Lower lobe of right lung (tissue), 2 donors: ENCODE data around the gene CACTIN. TPM values are rescaled to one million over a fixed set of nuclear protein-coding genes. Genes with fewer than 3 reads are reported as not detected.

Experiments used
- ATAC-seq, 2 donors: fragments of 200-7000 bp; cut with Tn5 transposase; one replicate each; pipeline ENCODE4 v1.9.1; 2020 to 2022; ENCODE audit warnings: mild to moderate bottlenecking in 2 of 2, moderate library complexity in 2 of 2
- DNase-seq: peaks from one replicate; pipeline ENCODE4 v3.0.0-alpha.2; 2020
- H3K27ac ChIP-seq: fragments of 200-600 bp; one replicate; pipeline ENCODE4 v1.8.0; 2022
- H3K27me3 ChIP-seq: fragments of 200-600 bp; one replicate; pipeline ENCODE4 v1.8.0; 2022; ENCODE audit warnings: low read depth
- H3K36me3 ChIP-seq: fragments of 200-600 bp; one replicate; pipeline ENCODE4 v1.8.0; 2022; ENCODE audit warnings: mild to moderate bottlenecking
- H3K4me1 ChIP-seq: fragments of 200-600 bp; one replicate; pipeline ENCODE4 v1.8.0; 2022
- H3K4me3 ChIP-seq: fragments of 200-600 bp; one replicate; pipeline ENCODE4 v1.8.0; 2022; ENCODE audit warnings: mild to moderate bottlenecking
- H3K9me3 ChIP-seq: fragments of 200-600 bp; one replicate; pipeline ENCODE4 v1.8.0; 2022
- intact Hi-C: fragments of 100-400 bp; cut with DNase I; formaldehyde crosslinking; loops from one replicate; pipeline ENCODE4 v1.11.0; 2022
- total RNA-seq: library from RNA; stranded (reverse); fragmentation: NEBNext Ultra II Directional; extraction: Animal tissue kit (Norgen Biotek cat#: 25700); gene quantifications from one replicate; pipeline ENCODE4 v1.2.1, GENCODE V29; 2021
- TF ChIP-seq, protein P1 (sequence below): fragments of 200-600 bp; IDR thresholded peaks from one replicate; pipeline ENCODE4 v1.8.0; 2022; ENCODE audit warnings: antibody characterized with exemption, mild to moderate bottlenecking
- donor health status: DM: no; HTN: yes; CAD: no; lungs with severe emphysema.

The CACTIN gene
- total RNA-seq, 1 donor from 2014 or later = 20.3 TPM

DNA sequence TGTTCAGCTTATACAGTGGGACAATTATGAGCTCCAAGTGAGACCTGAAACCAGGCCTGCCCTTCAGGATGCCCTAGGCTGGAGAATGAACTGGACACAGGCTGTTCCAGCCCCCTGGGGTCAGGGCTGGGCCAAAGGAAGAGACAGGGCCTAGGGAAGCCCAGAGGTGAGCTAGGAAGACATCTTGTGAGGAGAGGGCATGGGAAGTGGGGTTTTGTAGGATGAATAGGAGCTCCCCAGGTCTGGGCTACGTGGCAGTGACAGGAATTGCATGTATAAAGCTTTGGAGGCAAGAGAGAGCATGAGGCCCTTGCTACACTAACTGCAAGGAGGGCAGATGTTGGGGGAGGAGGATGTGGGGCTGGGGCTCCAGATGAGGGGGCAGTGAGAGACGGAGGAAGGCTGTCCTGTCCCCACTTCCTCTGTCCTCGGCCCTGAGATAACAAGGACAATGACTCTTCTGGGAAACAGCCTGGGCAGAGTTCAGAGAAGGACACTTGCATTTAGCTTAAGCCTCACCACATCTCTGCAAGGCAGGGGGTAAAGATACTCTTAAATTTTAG lies 18.4 kb downstream of the CACTIN start:
- Histone ChIP-seq H3K36me3 (peaks cover 27% of the 10 kb centered on the region), H3K4me1 (peaks cover 43% of the 10 kb centered on the region), H3K27me3 (peaks cover 15% of the 10 kb centered on the region), H3K9me3 (no peaks in the 10 kb centered on the region), H3K27ac (peak overlapping the region; percentile 79), H3K4me3 (no peak overlapping the region)
- TF ChIP-seq, protein P1, sequence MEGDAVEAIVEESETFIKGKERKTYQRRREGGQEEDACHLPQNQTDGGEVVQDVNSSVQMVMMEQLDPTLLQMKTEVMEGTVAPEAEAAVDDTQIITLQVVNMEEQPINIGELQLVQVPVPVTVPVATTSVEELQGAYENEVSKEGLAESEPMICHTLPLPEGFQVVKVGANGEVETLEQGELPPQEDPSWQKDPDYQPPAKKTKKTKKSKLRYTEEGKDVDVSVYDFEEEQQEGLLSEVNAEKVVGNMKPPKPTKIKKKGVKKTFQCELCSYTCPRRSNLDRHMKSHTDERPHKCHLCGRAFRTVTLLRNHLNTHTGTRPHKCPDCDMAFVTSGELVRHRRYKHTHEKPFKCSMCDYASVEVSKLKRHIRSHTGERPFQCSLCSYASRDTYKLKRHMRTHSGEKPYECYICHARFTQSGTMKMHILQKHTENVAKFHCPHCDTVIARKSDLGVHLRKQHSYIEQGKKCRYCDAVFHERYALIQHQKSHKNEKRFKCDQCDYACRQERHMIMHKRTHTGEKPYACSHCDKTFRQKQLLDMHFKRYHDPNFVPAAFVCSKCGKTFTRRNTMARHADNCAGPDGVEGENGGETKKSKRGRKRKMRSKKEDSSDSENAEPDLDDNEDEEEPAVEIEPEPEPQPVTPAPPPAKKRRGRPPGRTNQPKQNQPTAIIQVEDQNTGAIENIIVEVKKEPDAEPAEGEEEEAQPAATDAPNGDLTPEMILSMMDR = no peak
- ATAC-seq = no peak
- intact Hi-C loops = no loop called here
- DNase-seq = no peak

DNA sequence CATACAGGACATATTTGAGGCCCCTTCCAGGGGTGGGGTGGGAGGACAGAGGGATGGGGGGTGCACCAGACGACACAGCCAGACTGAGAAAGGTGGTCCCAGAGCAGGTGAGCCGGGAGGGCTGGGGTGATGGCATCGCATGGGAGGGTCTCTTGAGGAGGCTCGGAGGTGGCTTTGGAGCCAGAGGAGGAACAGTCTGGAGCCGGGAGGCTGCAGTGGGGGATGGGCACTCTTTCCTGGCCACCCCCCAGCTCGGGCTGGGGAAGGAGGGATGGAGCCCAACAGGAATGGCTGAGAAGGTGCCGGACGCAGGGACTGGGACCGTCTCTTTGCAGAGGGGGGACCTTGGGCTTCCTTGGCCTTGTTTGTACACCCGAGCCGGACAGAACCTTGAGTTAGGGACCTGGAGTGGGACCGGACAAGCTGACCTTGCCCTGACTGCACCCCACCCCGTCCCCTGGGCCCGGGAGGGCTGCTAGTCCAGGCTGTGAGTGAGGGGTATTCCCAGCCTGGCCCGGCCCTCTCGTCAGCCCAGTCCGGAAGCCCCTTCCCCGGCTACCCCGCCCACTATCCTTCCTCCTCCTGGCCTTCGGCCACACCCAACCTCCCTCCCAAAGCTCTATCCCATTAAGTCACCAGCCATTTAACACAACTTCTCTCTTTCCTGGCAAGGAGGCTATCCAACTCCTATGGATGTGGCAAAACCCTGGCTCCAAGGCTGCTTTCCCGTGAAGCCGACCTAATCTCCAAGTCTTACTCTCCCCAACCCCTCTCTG lies 19.1 kb downstream of the CACTIN start:
- intact Hi-C loops = no loop called here
- ATAC-seq (peak; percentile 7 to 8), DNase-seq (peak; percentile 46)
- TF ChIP-seq, protein P1 = no peak
- Histone ChIP-seq H3K36me3 (peaks cover 21% of the 10 kb centered on the region), H3K27me3 (peaks cover 15% of the 10 kb centered on the region), H3K4me1 (peaks cover 43% of the 10 kb centered on the region), H3K4me3 (peak overlapping the region; percentile 59), H3K27ac (peak overlapping the region; percentile 79), H3K9me3 (no peaks in the 10 kb centered on the region)

- H3K27ac ChIP-seq = peak within 1 kb of the TSS; percentile 79
- DNase-seq (peak; percentile 75), ATAC-seq (peak; percentile 65 to 66)
- H3K27me3 ChIP-seq = peaks cover 15% of the 10 kb centered on the region
- peak within 1 kb of the TSS; percentile 59 for H3K4me3 ChIP-seq
- TF ChIP-seq, protein P1 = no peak
- peaks cover 43% of the 10 kb centered on the region for H3K4me1 ChIP-seq
- no peaks in the 10 kb centered on the region for H3K9me3 ChIP-seq
- peaks cover 14% of the 10 kb centered on the region for H3K36me3 ChIP-seq
- intact Hi-C loops = no loop called here
Measured at GRCh38 chr19:3606690-3607289, 19.8 kb downstream of the CACTIN start, which contains the start of gene TBXA2R. Gene TBXA2R (minus strand): TSS chr19:3606875. CDS start chr19:3600634, 6,241 bp downstream.

GRCh38 chr19:3606174-3606689 lies 20.4 kb downstream of the CACTIN start:
- intact Hi-C loops = no loop called here
- Histone ChIP-seq H3K27ac (peak overlapping the region; percentile 79), H3K4me1 (peaks cover 43% of the 10 kb centered on the region), H3K4me3 (peak overlapping the region; percentile 59), H3K36me3 (peaks cover 8% of the 10 kb centered on the region), H3K9me3 (no peaks in the 10 kb centered on the region), H3K27me3 (peaks cover 15% of the 10 kb centered on the region)
- DNase-seq (peak; percentile 59), ATAC-seq (peak; percentile 47 to 62)
- TF ChIP-seq, protein P1 = no peak

DNA sequence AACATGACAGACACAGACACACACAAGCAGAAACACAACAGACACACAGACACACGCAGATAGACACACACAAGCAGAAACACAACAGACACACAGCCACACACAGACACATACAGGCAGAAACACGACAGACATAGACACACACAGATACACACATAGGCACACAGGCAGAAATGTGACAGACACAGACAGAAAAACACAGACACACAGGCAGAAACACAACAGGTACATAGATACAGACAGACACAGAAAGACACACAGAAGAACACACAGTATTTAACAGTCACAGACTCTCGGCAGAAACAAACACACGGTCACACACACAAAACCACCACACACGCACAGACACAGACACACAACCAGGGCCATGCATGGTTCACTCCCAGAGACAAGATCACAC lies 20.8 kb downstream of the CACTIN start:
- peak overlapping the region; percentile 59 for H3K4me3 ChIP-seq
- no peaks in the 10 kb centered on the region for H3K9me3 ChIP-seq
- H3K27me3 ChIP-seq = peaks cover 15% of the 10 kb centered on the region
- peak overlapping the region; percentile 79 for H3K27ac ChIP-seq
- intact Hi-C loops = no loop called here
- TF ChIP-seq, protein P1 = no peak
- H3K4me1 ChIP-seq = peaks cover 43% of the 10 kb centered on the region
- H3K36me3 ChIP-seq = peaks cover 3% of the 10 kb centered on the region
- no peak for DNase-seq
- ATAC-seq = no peak
